Liver (tissue), 9 donors: ENCODE measurements around the gene UBA1. TPM values are rescaled to one million over a fixed set of nuclear protein-coding genes. Genes with fewer than 3 reads are reported as not detected.

Experiments used
- DNase-seq: peaks from one replicate; pipeline ENCODE4 v3.0.0-alpha.2; 2017; ENCODE audit warnings: low spot score
- H3K27ac ChIP-seq, 2 donors: one replicate each; pipeline ENCODE4 v1.7.0; 2013; ENCODE audit warnings: inconsistent platforms in 2 of 2, low read length in 2 of 2, control low read depth in 1 of 2, low read depth in 1 of 2, mild to moderate bottlenecking in 1 of 2
- H3K27me3 ChIP-seq, 4 donors: one replicate each; pipeline versions ENCODE4 v1.6.1 to v1.7.0; 2013; ENCODE audit warnings: low read length in 3 of 4, inconsistent platforms in 1 of 4, mild to moderate bottlenecking in 1 of 4, moderate library complexity in 1 of 4; ENCODE audit not compliant: control insufficient read depth in 4 of 4, insufficient read depth in 4 of 4
- H3K36me3 ChIP-seq, 4 donors: one replicate each; pipeline versions ENCODE4 v1.6.1 to v1.7.0; 2013; ENCODE audit warnings: low read length in 3 of 4, mild to moderate bottlenecking in 3 of 4, low read depth in 1 of 4, moderate library complexity in 1 of 4; ENCODE audit not compliant: control insufficient read depth in 4 of 4, insufficient read depth in 3 of 4
- H3K4me1 ChIP-seq, 4 donors: one replicate each; pipeline versions ENCODE4 v1.6.1 to v1.7.0; 2013; ENCODE audit warnings: low read length in 3 of 4, mild to moderate bottlenecking in 3 of 4, moderate library complexity in 1 of 4; ENCODE audit not compliant: control insufficient read depth in 4 of 4, insufficient read depth in 4 of 4
- H3K4me3 ChIP-seq, 3 donors: one replicate each; pipeline versions ENCODE4 v1.6.1 to v1.7.0; 2013; ENCODE audit warnings: low read length in 3 of 3, control low read depth in 1 of 3, low read depth in 1 of 3, mild to moderate bottlenecking in 1 of 3
- H3K9ac ChIP-seq, 2 donors: one replicate each; pipeline ENCODE4 v1.7.0; 2013; ENCODE audit warnings: low read length in 2 of 2, mild to moderate bottlenecking in 2 of 2, moderate library complexity in 2 of 2, control low read depth in 1 of 2, low read depth in 1 of 2
- H3K9me3 ChIP-seq, 4 donors: one replicate each; pipeline versions ENCODE4 v1.6.1 to v1.7.0; 2013; ENCODE audit warnings: low read length in 3 of 4; ENCODE audit not compliant: control insufficient read depth in 4 of 4
- ATF3 ChIP-seq: IDR thresholded peaks from 2 replicates; pipeline ENCODE4 v1.6.1; 2016; ENCODE audit warnings: antibody characterized with exemption
- EGR1 ChIP-seq, 2 donors: IDR thresholded peaks; 2 replicates each; pipeline ENCODE4 v1.6.1; 2016 to 2018; ENCODE audit warnings: antibody characterized with exemption in 2 of 2, low read depth in 2 of 2
- FOXA1 ChIP-seq: IDR thresholded peaks from 2 replicates; pipeline ENCODE4 v1.6.1; 2016; ENCODE audit warnings: antibody characterized with exemption
- FOXA2 ChIP-seq: IDR thresholded peaks from 2 replicates; pipeline ENCODE4 v1.6.1; 2016; ENCODE audit warnings: antibody characterized with exemption
- GABPA ChIP-seq, 2 donors: IDR thresholded peaks in 1 of 2; conservative IDR thresholded peaks in 1 of 2; 2 replicates each; pipeline ENCODE4 v1.6.1; 2016; ENCODE audit warnings: antibody characterized with exemption in 2 of 2, mild to moderate bottlenecking in 1 of 2, moderate library complexity in 1 of 2
- HNF4A ChIP-seq, 2 donors: conservative IDR thresholded peaks; 2 replicates each; pipeline ENCODE4 v1.6.1; 2016; ENCODE audit warnings: antibody characterized with exemption in 2 of 2, mild to moderate bottlenecking in 2 of 2
- JUND ChIP-seq, 2 donors: IDR thresholded peaks; 2 replicates each; pipeline ENCODE4 v1.6.1; 2016; ENCODE audit warnings: antibody characterized with exemption in 2 of 2
- NR2F2 ChIP-seq: IDR thresholded peaks from 2 replicates; pipeline ENCODE4 v1.6.1; 2016; ENCODE audit warnings: antibody characterized with exemption
- RAD21 ChIP-seq, 2 donors: IDR thresholded peaks; 2 replicates each; pipeline ENCODE4 v1.6.1; 2016; ENCODE audit warnings: antibody characterized with exemption in 2 of 2, mild to moderate bottlenecking in 2 of 2
- REST ChIP-seq: IDR thresholded peaks from 2 replicates; pipeline ENCODE4 v1.6.1; 2016; ENCODE audit warnings: antibody characterized with exemption, mild to moderate bottlenecking
- RXRA ChIP-seq, 2 donors: IDR thresholded peaks; 2 replicates each; pipeline ENCODE4 v1.6.1; 2017 to 2018; ENCODE audit warnings: antibody characterized with exemption in 2 of 2, mild to moderate bottlenecking in 1 of 2
- SP1 ChIP-seq: IDR thresholded peaks from 2 replicates; pipeline ENCODE4 v1.6.1; 2018; ENCODE audit warnings: antibody characterized with exemption, mild to moderate bottlenecking
- TAF1 ChIP-seq: conservative IDR thresholded peaks from 2 replicates; pipeline ENCODE4 v1.6.1; 2016; ENCODE audit warnings: antibody characterized with exemption, mild to moderate bottlenecking
- YY1 ChIP-seq: IDR thresholded peaks from 2 replicates; pipeline ENCODE4 v1.6.1; 2016; ENCODE audit warnings: antibody characterized with exemption, mild to moderate bottlenecking
- ZBTB33 ChIP-seq: IDR thresholded peaks from 2 replicates; pipeline ENCODE4 v1.6.1; 2016; ENCODE audit warnings: antibody characterized with exemption
- WGBS: extraction: QIAGEN DNeasy Blood & Tissue Kit; methylation state at CpG from one replicate; pipeline ENCODE4 v1.1.7; 2013; 5-methylcytosine and 5-hydroxymethylcytosine counted together
- polyA plus RNA-seq, 2 donors: library from polyadenylated mRNA; stranded (reverse) in 1 of 2; unstranded in 1 of 2; fragments of 200-250 nt in 1 of 2; fragments of >200 nt in 1 of 2; fragmentation: Nextera tagmentation in 1 of 2; extraction: Ambion mirVana in 1 of 2; gene quantifications; one replicate each; pipeline versions ENCODE4 v1.2.1 to v1.2.3, GENCODE V29; 2013 to 2015
- total RNA-seq, 2 donors: library from RNA; depleted of rRNA; stranded (reverse); fragments of >200 nt; gene quantifications; one replicate each; pipeline ENCODE4 v1.2.3, GENCODE V29; 2014
- TF ChIP-seq, protein P1 (sequence below): fragments of 150-350 bp; IDR thresholded peaks from 2 replicates; pipeline ENCODE4 v1.5.1; 2017; ENCODE audit warnings: improper control_type of control experiment, low read depth, low read length; ENCODE audit not compliant: missing input control
- TF ChIP-seq, protein P2 (sequence below): IDR thresholded peaks from 2 replicates; pipeline ENCODE4 v1.6.1; 2016; ENCODE audit warnings: antibody characterized with exemption
- donor health status: healthy.
- donor health status: healthy.
- donor health status: healthy.
- donor health status: healthy.
- donor health status: healthy.

UBA1 gene
- total and polyA plus RNA-seq, 4 donors = 39.8 to 85.4 (median 68.7) TPM

- 82% methylated on average over 3 of the region's 3 CpGs for WGBS
- no peak for DNase-seq
- peaks cover 0 to 7% (median 0%) of the 10 kb centered on the region in 4 donors for H3K4me1 ChIP-seq
- TF ChIP-seq NR2F2 (no peak), SP1 (no peak), FOXA1 (no peak), GABPA (IDR thresholded peaks at IDR 0.05 in 1 of 2, conservative IDR thresholded peaks at IDR 0.05 in 1 of 2) (no peak), YY1 (no peak), HNF4A (conservative IDR thresholded peaks at IDR 0.05) (no peak), ATF3 (no peak), RAD21 (IDR thresholded peaks at IDR 0.05) (no peak), TAF1 (no peak), ZBTB33 (no peak), RXRA (IDR thresholded peaks at IDR 0.05) (no peak), REST (no peak)
- TF ChIP-seq, protein P1, sequence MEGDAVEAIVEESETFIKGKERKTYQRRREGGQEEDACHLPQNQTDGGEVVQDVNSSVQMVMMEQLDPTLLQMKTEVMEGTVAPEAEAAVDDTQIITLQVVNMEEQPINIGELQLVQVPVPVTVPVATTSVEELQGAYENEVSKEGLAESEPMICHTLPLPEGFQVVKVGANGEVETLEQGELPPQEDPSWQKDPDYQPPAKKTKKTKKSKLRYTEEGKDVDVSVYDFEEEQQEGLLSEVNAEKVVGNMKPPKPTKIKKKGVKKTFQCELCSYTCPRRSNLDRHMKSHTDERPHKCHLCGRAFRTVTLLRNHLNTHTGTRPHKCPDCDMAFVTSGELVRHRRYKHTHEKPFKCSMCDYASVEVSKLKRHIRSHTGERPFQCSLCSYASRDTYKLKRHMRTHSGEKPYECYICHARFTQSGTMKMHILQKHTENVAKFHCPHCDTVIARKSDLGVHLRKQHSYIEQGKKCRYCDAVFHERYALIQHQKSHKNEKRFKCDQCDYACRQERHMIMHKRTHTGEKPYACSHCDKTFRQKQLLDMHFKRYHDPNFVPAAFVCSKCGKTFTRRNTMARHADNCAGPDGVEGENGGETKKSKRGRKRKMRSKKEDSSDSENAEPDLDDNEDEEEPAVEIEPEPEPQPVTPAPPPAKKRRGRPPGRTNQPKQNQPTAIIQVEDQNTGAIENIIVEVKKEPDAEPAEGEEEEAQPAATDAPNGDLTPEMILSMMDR = no peak
- TF ChIP-seq, protein P2, sequence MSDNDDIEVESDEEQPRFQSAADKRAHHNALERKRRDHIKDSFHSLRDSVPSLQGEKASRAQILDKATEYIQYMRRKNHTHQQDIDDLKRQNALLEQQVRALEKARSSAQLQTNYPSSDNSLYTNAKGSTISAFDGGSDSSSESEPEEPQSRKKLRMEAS = no peak
- H3K27ac ChIP-seq = peak overlapping the region in 1 of 2 donors; percentile 98
- no peaks in the 10 kb centered on the region for H3K27me3 ChIP-seq
- H3K9ac ChIP-seq = peak overlapping the region in 1 of 2 donors; percentile 99
- H3K36me3 ChIP-seq = peaks cover 0 to 1% (median 0%) of the 10 kb centered on the region in 4 donors
- no peaks in the 10 kb centered on the region for H3K9me3 ChIP-seq
- H3K4me3 ChIP-seq = no peak overlapping the region
Measured at GRCh38 chrX:47234583-47234982, 41.0 kb downstream of the UBA1 start.

- H3K4me3 ChIP-seq = no peak overlapping the region
- no peaks in the 10 kb centered on the region for H3K27me3 ChIP-seq
- H3K4me1 ChIP-seq = peaks cover 0 to 7% (median 0%) of the 10 kb centered on the region in 4 donors
- H3K9me3 ChIP-seq = peaks cover 0 to 4% (median 0%) of the 10 kb centered on the region in 4 donors
- peaks cover 0 to 4% (median 0%) of the 10 kb centered on the region in 4 donors for H3K36me3 ChIP-seq
- H3K9ac ChIP-seq = no peak overlapping the region
- DNase-seq = no peak
- 78% methylated on average over 4 of the region's 4 CpGs for WGBS
- no peak overlapping the region for H3K27ac ChIP-seq
- no peak for TF ChIP-seq EGR1 (IDR thresholded peaks at IDR 0.05; ENCODE audit: low read depth in 2 of 2)
- no peak for TF ChIP-seq RXRA (IDR thresholded peaks at IDR 0.05)
- TF ChIP-seq JUND (IDR thresholded peaks at IDR 0.05) = no peak
- no peak for TF ChIP-seq REST
- no peak for TF ChIP-seq TAF1
- TF ChIP-seq FOXA2 = no peak
Measured at GRCh38 chrX:47235691-47236103, 42.1 kb downstream of the UBA1 start.
